GM23338 (cell line): ENCODE measurements around the gene RAB43. TPM values are rescaled to one million over a fixed set of nuclear protein-coding genes. Genes with fewer than 3 reads are reported as not detected.

ENCODE experiments used
- ATAC-seq: fragments of 200-7000 bp; cut with Tn5 transposase; 3 replicates; pipeline ENCODE4 v1.9.1; 2020
- DNase-seq: peaks from one replicate; pipeline ENCODE4 v3.0.0-alpha.2; 2015; ENCODE audit warnings: low spot score
- H2AFZ ChIP-seq: fragments of 200-600 bp; sonication (generic); 2 replicates; pipeline ENCODE4 v1.8.0; 2016; ENCODE audit warnings: antibody characterized with exemption, mild to moderate bottlenecking, moderate library complexity
- H3F3A ChIP-seq: fragments of 200-600 bp; sonication (generic); replicated peaks from 2 replicates; pipeline ENCODE4 v1.8.0; 2017; ENCODE audit warnings: antibody characterized with exemption, mixed run types, low read depth
- H3K27ac ChIP-seq: fragments of 200-600 bp; sonication (generic); 2 replicates; pipeline ENCODE4 v1.6.1; 2016; ENCODE audit warnings: low read depth
- H3K27me3 ChIP-seq: fragments of 200-600 bp; sonication (generic); 2 replicates; pipeline ENCODE4 v1.8.0; 2016; ENCODE audit warnings: mild to moderate bottlenecking, mixed run types, moderate library complexity; ENCODE audit not compliant: insufficient read depth
- H3K36me3 ChIP-seq: fragments of 200-600 bp; sonication (generic); 2 replicates; pipeline ENCODE4 v1.8.0; 2016; ENCODE audit warnings: mild to moderate bottlenecking; ENCODE audit not compliant: insufficient read depth
- H3K4me1 ChIP-seq: fragments of 200-600 bp; sonication (generic); 2 replicates; pipeline ENCODE4 v1.8.0; 2016; ENCODE audit warnings: mild to moderate bottlenecking, moderate library complexity; ENCODE audit not compliant: insufficient read depth
- H3K4me2 ChIP-seq: fragments of 200-600 bp; sonication (generic); 2 replicates; pipeline ENCODE4 v1.7.1; 2017; ENCODE audit warnings: mixed run types
- H3K4me3 ChIP-seq: fragments of 200-600 bp; sonication (generic); 2 replicates; pipeline ENCODE4 v1.6.1; 2016; ENCODE audit warnings: mixed run types
- H3K79me2 ChIP-seq: fragments of 200-600 bp; sonication (generic); replicated peaks from 2 replicates; pipeline ENCODE4 v1.8.0; 2017; ENCODE audit warnings: mild to moderate bottlenecking; ENCODE audit not compliant: insufficient read depth
- H3K9me2 ChIP-seq: fragments of 200-600 bp; sonication (generic); 2 replicates; pipeline ENCODE4 v1.8.0; 2017; ENCODE audit not compliant: insufficient read depth
- H4K20me1 ChIP-seq: fragments of 200-600 bp; sonication (generic); replicated peaks from 2 replicates; pipeline ENCODE4 v1.8.0; 2017; ENCODE audit warnings: mild to moderate bottlenecking; ENCODE audit not compliant: insufficient read depth
- H3K27ac Mint-ChIP-seq: 2 replicates; pipeline ENCODE4 v1.8.0; 2020; ENCODE audit warnings: inconsistent platforms, mild to moderate bottlenecking, moderate library complexity, mixed read lengths
- H3K27me3 Mint-ChIP-seq: 3 replicates; pipeline ENCODE4 v1.8.0; 2022; ENCODE audit warnings: low read depth, mild to moderate bottlenecking, moderate library complexity, mixed read lengths, inconsistent platforms; ENCODE audit not compliant: insufficient read depth, poor library complexity
- H3K36me3 Mint-ChIP-seq: 3 replicates; pipeline ENCODE4 v1.8.0; 2021; ENCODE audit warnings: low read depth, mild to moderate bottlenecking, inconsistent platforms, moderate library complexity, mixed read lengths
- H3K4me1 Mint-ChIP-seq: 3 replicates; pipeline ENCODE4 v1.8.0; 2020; ENCODE audit warnings: mild to moderate bottlenecking, inconsistent platforms, mixed read lengths
- H3K4me3 Mint-ChIP-seq: 3 replicates; pipeline ENCODE4 v1.8.0; 2021; ENCODE audit warnings: moderate library complexity, mild to moderate bottlenecking, inconsistent platforms, mixed read lengths
- H3K9me3 Mint-ChIP-seq: 3 replicates; pipeline ENCODE4 v1.8.0; 2020; ENCODE audit warnings: moderate library complexity, mild to moderate bottlenecking, inconsistent platforms, mixed read lengths
- CTCF ChIP-seq, 2 experiments: fragments of 200-600 bp in 1 of 2; sonication (generic) in 1 of 2; conservative IDR thresholded peaks; 2 replicates each; pipeline versions ENCODE4 v1.5.1 to v1.6.1; 2016 to 2017; ENCODE audit warnings: antibody characterized with exemption in 2 of 2, low read depth in 2 of 2, mild to moderate bottlenecking in 2 of 2, moderate library complexity in 1 of 2
- EZH2 ChIP-seq: fragments of 200-600 bp; sonication (generic); IDR thresholded peaks from one replicate; pipeline ENCODE4 v1.8.0; 2017; ENCODE audit warnings: antibody characterized with exemption, mild to moderate bottlenecking, low read depth; ENCODE audit not compliant: unreplicated experiment
- EZH2phosphoT487 ChIP-seq: fragments of 200-600 bp; sonication (generic); IDR thresholded peaks from one replicate; pipeline ENCODE4 v1.8.1; 2018; ENCODE audit warnings: antibody characterized with exemption; ENCODE audit not compliant: unreplicated experiment
- JUNB ChIP-seq: IDR thresholded peaks from one replicate; pipeline ENCODE4 v1.6.1; 2016; ENCODE audit warnings: antibody characterized with exemption; ENCODE audit not compliant: unreplicated experiment
- NANOG ChIP-seq: IDR thresholded peaks from 2 replicates; pipeline ENCODE4 v1.6.1; 2016; ENCODE audit warnings: antibody characterized with exemption, borderline replicate concordance
- POLR2AphosphoS5 ChIP-seq: IDR thresholded peaks from 2 replicates; pipeline ENCODE4 v1.6.1; 2016; ENCODE audit warnings: antibody characterized with exemption, low read depth
- REST ChIP-seq: IDR thresholded peaks from one replicate; pipeline ENCODE4 v1.6.1; 2018; ENCODE audit warnings: antibody characterized with exemption; ENCODE audit not compliant: unreplicated experiment
- STAT1 ChIP-seq: IDR thresholded peaks from one replicate; pipeline ENCODE4 v1.6.1; 2016; ENCODE audit warnings: antibody characterized with exemption; ENCODE audit not compliant: unreplicated experiment
- ZNF114 ChIP-seq: fragments of 250-450 bp; sonication (Bioruptor Pico); IDR thresholded peaks from 2 replicates; pipeline ENCODE4 v1.5.0; 2020; ENCODE audit warnings: mild to moderate bottlenecking, moderate library complexity
- polyA plus RNA-seq: library from polyadenylated mRNA; unstranded; fragments of >200 nt; fragmentation: Nextera tagmentation; extraction: Ambion mirVana; gene quantifications from 2 replicates; pipeline ENCODE4 v1.2.1, GENCODE V29; 2016
- total RNA-seq: library from RNA; depleted of rRNA; stranded (reverse); fragments of >200 nt; shearing (Covaris generic); gene quantifications from 2 replicates; pipeline ENCODE4 v1.2.3, GENCODE V29; 2014
- TF ChIP-seq, protein P1 (sequence below): fragments of 250-450 bp; sonication (Bioruptor Pico); IDR thresholded peaks from 2 replicates; pipeline ENCODE4 v1.5.0; 2020; ENCODE audit warnings: mild to moderate bottlenecking, moderate library complexity

The RAB43 gene
- total and polyA plus RNA-seq, 2 experiments from 2014 or later: 5.7 to 37.0 TPM

GRCh38 chr3:129118745-129119144 is 2.9 kb downstream of the RAB43 start (continued):
- TF ChIP-seq REST (no peak), POLR2AphosphoS5 (no peak), CTCF (conservative IDR thresholded peaks at IDR 0.05; ENCODE audit: low read depth in 2 of 2) (no peak), STAT1 (no peak)

- no peaks in the 10 kb centered on the region for H3K27me3 ChIP-seq
- peak overlapping the region; percentile 51 for H3K27ac ChIP-seq
- no peak overlapping the region for H2AFZ ChIP-seq
- Mint-ChIP-seq H3K4me3 (no peak overlapping the region; the same call in 2 of the 3 replicates), H3K27ac (no peak overlapping the region), H3K4me1 (peaks cover 58% of the 10 kb centered on the region), H3K36me3 (peaks cover 5% of the 10 kb centered on the region), H3K27me3 (peaks cover 11% of the 10 kb centered on the region), H3K9me3 (no peaks in the 10 kb centered on the region; the same call in 2 of the 3 replicates)
- H3K4me3 ChIP-seq: no peak overlapping the region
- 0 out of 2 replicates have a peak, but pooled peaks cover 3% of the 10 kb centered on the region for H3K36me3 ChIP-seq
- peaks cover 4% of the 10 kb centered on the region; the same call in 1 of the 2 replicates for H4K20me1 ChIP-seq
- H3K4me1 ChIP-seq: peaks cover 51% of the 10 kb centered on the region
- H3K79me2 ChIP-seq: peaks cover 81% of the 10 kb centered on the region
- no peak for ATAC-seq
- H3K9me2 ChIP-seq: no peaks in the 10 kb centered on the region
- peak overlapping the region; percentile 73 for H3K4me2 ChIP-seq
- DNase-seq: no peak
- H3F3A ChIP-seq: no peaks in the 10 kb centered on the region
- TF ChIP-seq, protein P1, sequence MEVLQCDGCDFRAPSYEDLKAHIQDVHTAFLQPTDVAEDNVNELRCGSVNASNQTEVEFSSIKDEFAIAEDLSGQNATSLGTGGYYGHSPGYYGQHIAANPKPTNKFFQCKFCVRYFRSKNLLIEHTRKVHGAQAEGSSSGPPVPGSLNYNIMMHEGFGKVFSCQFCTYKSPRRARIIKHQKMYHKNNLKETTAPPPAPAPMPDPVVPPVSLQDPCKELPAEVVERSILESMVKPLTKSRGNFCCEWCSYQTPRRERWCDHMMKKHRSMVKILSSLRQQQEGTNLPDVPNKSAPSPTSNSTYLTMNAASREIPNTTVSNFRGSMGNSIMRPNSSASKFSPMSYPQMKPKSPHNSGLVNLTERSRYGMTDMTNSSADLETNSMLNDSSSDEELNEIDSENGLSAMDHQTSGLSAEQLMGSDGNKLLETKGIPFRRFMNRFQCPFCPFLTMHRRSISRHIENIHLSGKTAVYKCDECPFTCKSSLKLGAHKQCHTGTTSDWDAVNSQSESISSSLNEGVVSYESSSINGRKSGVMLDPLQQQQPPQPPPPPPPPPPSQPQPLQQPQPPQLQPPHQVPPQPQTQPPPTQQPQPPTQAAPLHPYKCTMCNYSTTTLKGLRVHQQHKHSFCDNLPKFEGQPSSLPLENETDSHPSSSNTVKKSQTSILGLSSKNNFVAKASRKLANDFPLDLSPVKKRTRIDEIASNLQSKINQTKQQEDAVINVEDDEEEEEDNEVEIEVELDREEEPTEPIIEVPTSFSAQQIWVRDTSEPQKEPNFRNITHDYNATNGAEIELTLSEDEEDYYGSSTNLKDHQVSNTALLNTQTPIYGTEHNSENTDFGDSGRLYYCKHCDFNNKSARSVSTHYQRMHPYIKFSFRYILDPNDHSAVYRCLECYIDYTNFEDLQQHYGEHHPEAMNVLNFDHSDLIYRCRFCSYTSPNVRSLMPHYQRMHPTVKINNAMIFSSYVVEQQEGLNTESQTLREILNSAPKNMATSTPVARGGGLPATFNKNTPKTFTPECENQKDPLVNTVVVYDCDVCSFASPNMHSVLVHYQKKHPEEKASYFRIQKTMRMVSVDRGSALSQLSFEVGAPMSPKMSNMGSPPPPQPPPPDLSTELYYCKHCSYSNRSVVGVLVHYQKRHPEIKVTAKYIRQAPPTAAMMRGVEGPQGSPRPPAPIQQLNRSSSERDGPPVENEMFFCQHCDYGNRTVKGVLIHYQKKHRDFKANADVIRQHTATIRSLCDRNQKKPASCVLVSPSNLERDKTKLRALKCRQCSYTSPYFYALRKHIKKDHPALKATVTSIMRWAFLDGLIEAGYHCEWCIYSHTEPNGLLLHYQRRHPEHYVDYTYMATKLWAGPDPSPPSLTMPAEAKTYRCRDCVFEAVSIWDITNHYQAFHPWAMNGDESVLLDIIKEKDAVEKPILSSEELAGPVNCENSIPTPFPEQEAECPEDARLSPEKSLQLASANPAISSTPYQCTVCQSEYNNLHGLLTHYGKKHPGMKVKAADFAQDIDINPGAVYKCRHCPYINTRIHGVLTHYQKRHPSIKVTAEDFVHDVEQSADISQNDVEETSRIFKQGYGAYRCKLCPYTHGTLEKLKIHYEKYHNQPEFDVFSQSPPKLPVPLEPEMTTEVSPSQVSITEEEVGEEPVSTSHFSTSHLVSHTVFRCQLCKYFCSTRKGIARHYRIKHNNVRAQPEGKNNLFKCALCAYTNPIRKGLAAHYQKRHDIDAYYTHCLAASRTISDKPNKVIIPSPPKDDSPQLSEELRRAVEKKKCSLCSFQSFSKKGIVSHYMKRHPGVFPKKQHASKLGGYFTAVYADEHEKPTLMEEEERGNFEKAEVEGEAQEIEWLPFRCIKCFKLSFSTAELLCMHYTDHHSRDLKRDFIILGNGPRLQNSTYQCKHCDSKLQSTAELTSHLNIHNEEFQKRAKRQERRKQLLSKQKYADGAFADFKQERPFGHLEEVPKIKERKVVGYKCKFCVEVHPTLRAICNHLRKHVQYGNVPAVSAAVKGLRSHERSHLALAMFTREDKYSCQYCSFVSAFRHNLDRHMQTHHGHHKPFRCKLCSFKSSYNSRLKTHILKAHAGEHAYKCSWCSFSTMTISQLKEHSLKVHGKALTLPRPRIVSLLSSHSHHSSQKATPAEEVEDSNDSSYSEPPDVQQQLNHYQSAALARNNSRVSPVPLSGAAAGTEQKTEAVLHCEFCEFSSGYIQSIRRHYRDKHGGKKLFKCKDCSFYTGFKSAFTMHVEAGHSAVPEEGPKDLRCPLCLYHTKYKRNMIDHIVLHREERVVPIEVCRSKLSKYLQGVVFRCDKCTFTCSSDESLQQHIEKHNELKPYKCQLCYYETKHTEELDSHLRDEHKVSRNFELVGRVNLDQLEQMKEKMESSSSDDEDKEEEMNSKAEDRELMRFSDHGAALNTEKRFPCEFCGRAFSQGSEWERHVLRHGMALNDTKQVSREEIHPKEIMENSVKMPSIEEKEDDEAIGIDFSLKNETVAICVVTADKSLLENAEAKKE (CRISPR knock-in tag): no peak
- no peak for TF ChIP-seq POLR2AphosphoS5
- TF ChIP-seq ZNF114: no peak
- no peak for TF ChIP-seq EZH2phosphoT487
- no peak for TF ChIP-seq EZH2
- no peak for TF ChIP-seq REST
- TF ChIP-seq STAT1: no peak
- no peak for TF ChIP-seq NANOG
- TF ChIP-seq JUNB: no peak
Measured at GRCh38 chr3:129117134-129117533, 4.5 kb downstream of the RAB43 start.
